Effector memory CD8-positive, alpha-beta T cell (primary cell): ENCODE results near the gene SLC29A1.

Experiments
- ATAC-seq: fragments of 150-1000 bp; cut with Tn5 transposase; replicated peaks from 2 replicates; pipeline ENCODE4 v1.10.0; 2021; ENCODE audit warnings: mild to moderate bottlenecking, moderate library complexity
- DNase-seq, 3 experiments: peaks; one replicate each; pipeline ENCODE4 v3.0.0; 2021
- H3K27ac Mint-ChIP-seq, 2 donors: one replicate each; pipeline ENCODE4 v1.8.0; 2022; ENCODE audit warnings: mild to moderate bottlenecking in 2 of 2, mixed read lengths in 2 of 2, moderate library complexity in 2 of 2
- H3K27me3 Mint-ChIP-seq, 2 donors: one replicate each; pipeline ENCODE4 v1.8.0; 2022; ENCODE audit warnings: mixed read lengths in 2 of 2
- H3K36me3 Mint-ChIP-seq: one replicate; pipeline ENCODE4 v1.8.0; 2022; ENCODE audit warnings: mild to moderate bottlenecking, moderate library complexity, mixed read lengths; ENCODE audit not compliant: insufficient read depth
- H3K4me1 Mint-ChIP-seq, 2 donors: one replicate each; pipeline ENCODE4 v1.8.0; 2022; ENCODE audit warnings: low read depth in 2 of 2, mixed read lengths in 2 of 2
- H3K4me3 Mint-ChIP-seq, 2 donors: one replicate each; pipeline ENCODE4 v1.8.0; 2022; ENCODE audit warnings: mild to moderate bottlenecking in 2 of 2, mixed read lengths in 2 of 2, moderate library complexity in 2 of 2
- H3K9me3 Mint-ChIP-seq, 2 donors: one replicate each; pipeline ENCODE4 v1.8.0; 2022; ENCODE audit warnings: mixed read lengths in 2 of 2

The SLC29A1 gene

DNA sequence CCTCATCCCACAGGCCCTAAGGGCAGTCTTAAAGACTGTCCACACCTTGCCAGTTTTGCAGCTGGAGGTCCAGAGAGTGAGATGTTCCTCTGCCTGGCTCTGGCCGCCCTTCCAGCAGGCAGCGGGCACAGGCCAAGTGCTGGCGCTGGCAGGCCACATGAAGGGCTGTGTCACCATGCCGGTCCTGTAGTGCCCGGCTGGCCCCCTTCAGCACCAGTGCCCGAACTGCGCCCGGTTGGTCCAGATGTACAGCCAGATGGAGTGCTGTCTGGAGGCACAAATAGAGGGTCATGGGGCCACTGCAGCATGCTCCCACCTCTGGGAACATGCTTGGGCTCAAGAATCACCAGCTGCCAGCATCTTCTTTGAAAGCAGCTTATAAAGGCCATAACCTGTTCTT is 38.2 kb downstream of the SLC29A1 start:
- Mint-ChIP-seq H3K36me3 (peaks cover 67% of the 10 kb centered on the region), H3K27me3 (no peaks in the 10 kb centered on the region), H3K9me3 (no peaks in the 10 kb centered on the region), H3K27ac (peak overlapping the region in 1 of 2 donors; percentile 99), H3K4me1 (peaks cover 46 to 48% of the 10 kb centered on the region in 2 donors), H3K4me3 (peak overlapping the region in 1 of 2 donors; percentile 98)
- no peak for DNase-seq
- no peak for ATAC-seq

GRCh38 chr6:44262467-44263353 is 39.3 kb downstream of the SLC29A1 start:
- Mint-ChIP-seq H3K4me1 (peaks cover 45 to 48% of the 10 kb centered on the region in 2 donors), H3K36me3 (peaks cover 60% of the 10 kb centered on the region), H3K9me3 (no peaks in the 10 kb centered on the region), H3K27ac (peak overlapping the region; percentile 99), H3K4me3 (peak overlapping the region; percentile 98), H3K27me3 (no peaks in the 10 kb centered on the region)
- peak; percentile 1 for ATAC-seq
- DNase-seq: no peak

GRCh38 chr6:44263354-44264100 is 40.1 kb downstream of the SLC29A1 start:
- H3K27me3 Mint-ChIP-seq: peaks cover 0 to 3% of the 10 kb centered on the region in 2 donors
- peaks cover 39 to 40% of the 10 kb centered on the region in 2 donors for H3K4me1 Mint-ChIP-seq
- H3K27ac Mint-ChIP-seq: peak overlapping the region; percentile 99
- DNase-seq: peak in 1 of 3 experiments; percentile 44
- no peaks in the 10 kb centered on the region for H3K9me3 Mint-ChIP-seq
- peak; percentile 42 for ATAC-seq
- H3K36me3 Mint-ChIP-seq: peaks cover 55% of the 10 kb centered on the region
- H3K4me3 Mint-ChIP-seq: peak overlapping the region; percentile 98

- peak; percentile 25 for ATAC-seq
- DNase-seq: peak in 1 of 3 experiments; percentile 33
- peak overlapping the region; percentile 99 for H3K27ac Mint-ChIP-seq
- H3K4me3 Mint-ChIP-seq: peak overlapping the region; percentile 98
- H3K27me3 Mint-ChIP-seq: peaks cover 8 to 11% of the 10 kb centered on the region in 2 donors
- peaks cover 38 to 39% of the 10 kb centered on the region in 2 donors for H3K4me1 Mint-ChIP-seq
- no peaks in the 10 kb centered on the region for H3K9me3 Mint-ChIP-seq
- peaks cover 51% of the 10 kb centered on the region for H3K36me3 Mint-ChIP-seq
These were observed 41.0 kb downstream of the SLC29A1 start for GRCh38 chr6:44264154-44265006.

- peak; percentile 75 for ATAC-seq
- H3K36me3 Mint-ChIP-seq: peaks cover 44% of the 10 kb centered on the region
- H3K27me3 Mint-ChIP-seq: peaks cover 15 to 19% of the 10 kb centered on the region in 2 donors
- H3K4me1 Mint-ChIP-seq: peaks cover 42 to 43% of the 10 kb centered on the region in 2 donors
- DNase-seq: peak; percentile 93 to 95 (median 93)
- peak within 1 kb of the TSS; percentile 98 for H3K4me3 Mint-ChIP-seq
- H3K9me3 Mint-ChIP-seq: no peaks in the 10 kb centered on the region
- peak within 1 kb of the TSS; percentile 99 for H3K27ac Mint-ChIP-seq
These were observed 41.8 kb downstream of the SLC29A1 start, which contains the start of gene NFKBIE for GRCh38 chr6:44265007-44265721. TSS of gene NFKBIE (minus strand) at chr6:44265551. CDS start at chr6:44265346, 205 bp downstream.

- peak overlapping the region; percentile 99 for H3K27ac Mint-ChIP-seq
- H3K36me3 Mint-ChIP-seq: peaks cover 41% of the 10 kb centered on the region
- DNase-seq (no peak), ATAC-seq (no peak)
- peaks cover 15 to 22% of the 10 kb centered on the region in 2 donors for H3K27me3 Mint-ChIP-seq
- H3K9me3 Mint-ChIP-seq: no peaks in the 10 kb centered on the region
- H3K4me3 Mint-ChIP-seq: peak overlapping the region; percentile 98
- peaks cover 42 to 43% of the 10 kb centered on the region in 2 donors for H3K4me1 Mint-ChIP-seq
These were observed 42.4 kb downstream of the SLC29A1 start for GRCh38 chr6:44265722-44266233.

DNA sequence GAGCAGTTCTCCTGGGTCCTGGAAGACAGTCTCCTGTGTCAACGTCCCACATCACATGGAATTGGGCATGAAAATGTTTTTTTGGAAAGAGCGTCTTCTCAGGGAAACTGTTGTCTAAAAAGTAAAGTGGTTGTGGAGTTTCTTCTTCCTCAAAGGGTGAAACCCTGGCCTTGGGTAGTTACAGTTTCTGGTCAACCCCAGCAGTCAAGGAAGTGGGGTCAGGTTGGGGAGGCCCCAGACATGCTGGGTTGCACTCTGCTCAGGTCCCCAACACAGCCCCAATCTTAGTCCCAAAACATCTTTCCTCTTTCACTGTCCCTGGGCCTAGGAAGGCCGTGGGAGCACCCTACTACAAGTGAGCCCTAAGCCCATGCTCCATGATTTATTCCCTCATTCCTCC is 43.0 kb downstream of the SLC29A1 start:
- Mint-ChIP-seq H3K27me3 (peaks cover 19 to 27% of the 10 kb centered on the region in 2 donors), H3K36me3 (peaks cover 39% of the 10 kb centered on the region), H3K27ac (peak overlapping the region; percentile 99), H3K4me3 (peak overlapping the region; percentile 98), H3K9me3 (no peaks in the 10 kb centered on the region), H3K4me1 (peaks cover 41 to 42% of the 10 kb centered on the region in 2 donors)
- ATAC-seq (no peak), DNase-seq (no peak)

DNA sequence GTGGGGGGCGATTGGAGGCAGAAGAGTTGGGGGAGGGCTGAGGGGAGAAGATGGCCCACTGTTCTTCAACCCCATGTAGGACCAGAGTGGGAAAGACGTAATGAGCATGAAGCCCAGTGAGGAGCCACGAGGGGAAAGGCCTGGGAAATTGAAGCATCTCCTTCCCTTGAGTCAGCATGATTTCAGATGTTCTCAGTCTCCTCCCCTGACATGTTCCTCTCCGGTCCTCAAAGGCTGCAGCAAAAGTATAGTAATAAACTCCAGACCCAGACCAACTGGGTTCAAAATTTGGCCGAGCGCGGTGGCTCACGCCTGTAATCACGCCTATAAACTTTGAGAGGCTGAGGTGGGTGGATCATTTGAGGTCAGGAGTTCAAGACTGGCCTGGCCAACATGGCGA is 43.9 kb downstream of the SLC29A1 start:
- peaks cover 31% of the 10 kb centered on the region for H3K36me3 Mint-ChIP-seq
- DNase-seq: no peak
- no peaks in the 10 kb centered on the region for H3K9me3 Mint-ChIP-seq
- peak overlapping the region; percentile 32 to 99 for H3K27ac Mint-ChIP-seq
- ATAC-seq: no peak
- H3K4me1 Mint-ChIP-seq: peaks cover 39 to 43% of the 10 kb centered on the region in 2 donors
- no peak overlapping the region for H3K4me3 Mint-ChIP-seq
- peaks cover 28 to 37% of the 10 kb centered on the region in 2 donors for H3K27me3 Mint-ChIP-seq

GRCh38 chr6:44268095-44268628 is 44.8 kb downstream of the SLC29A1 start:
- no peaks in the 10 kb centered on the region for H3K9me3 Mint-ChIP-seq
- peaks cover 24% of the 10 kb centered on the region for H3K36me3 Mint-ChIP-seq
- no peak overlapping the region for H3K4me3 Mint-ChIP-seq
- peaks cover 37 to 46% of the 10 kb centered on the region in 2 donors for H3K27me3 Mint-ChIP-seq
- peak overlapping the region in 1 of 2 donors; percentile 32 for H3K27ac Mint-ChIP-seq
- no peak for ATAC-seq
- DNase-seq: peak; percentile 49 to 68 (median 58)
- peaks cover 30 to 34% of the 10 kb centered on the region in 2 donors for H3K4me1 Mint-ChIP-seq

GRCh38 chr6:44269178-44269920 is 46.0 kb downstream of the SLC29A1 start:
- H3K36me3 Mint-ChIP-seq: peaks cover 13% of the 10 kb centered on the region
- peaks cover 49 to 58% of the 10 kb centered on the region in 2 donors for H3K27me3 Mint-ChIP-seq
- peaks cover 18 to 22% of the 10 kb centered on the region in 2 donors for H3K4me1 Mint-ChIP-seq
- H3K4me3 Mint-ChIP-seq: peak overlapping the region; percentile 75 to 77
- ATAC-seq: no peak
- no peaks in the 10 kb centered on the region for H3K9me3 Mint-ChIP-seq
- DNase-seq: no peak
- H3K27ac Mint-ChIP-seq: no peak overlapping the region

DNA sequence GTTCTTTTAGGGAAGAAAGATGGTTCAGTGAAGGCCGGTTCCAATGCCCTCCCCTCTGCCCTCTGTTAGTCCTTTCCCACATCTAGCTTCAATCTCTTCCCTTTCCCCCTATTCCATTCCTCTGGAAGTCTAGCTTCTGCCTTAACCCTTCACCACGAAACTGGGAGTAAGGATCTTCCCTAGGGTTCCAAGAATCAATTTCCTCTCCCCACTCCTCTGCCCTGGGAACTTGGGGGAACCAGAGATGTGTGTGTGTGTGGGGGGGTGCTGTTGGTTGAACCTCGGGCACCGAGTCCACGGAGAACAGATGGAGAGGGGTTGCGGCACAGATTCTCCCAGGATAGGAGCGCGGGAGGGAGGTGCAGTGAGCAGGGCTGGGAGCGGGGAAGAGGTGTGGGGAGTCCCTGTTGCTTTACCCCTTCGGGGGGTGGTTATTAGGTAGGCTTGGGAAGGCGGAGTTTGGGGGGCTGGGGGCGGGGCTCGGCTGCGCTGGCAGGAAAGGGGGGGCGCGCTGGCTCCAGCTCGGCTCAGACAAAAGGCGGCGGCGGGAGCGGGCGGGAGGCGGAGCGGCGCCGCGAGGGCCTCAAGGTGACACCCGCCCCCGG is 46.6 kb downstream of the SLC29A1 start, which contains the start of gene TMEM151B:
Gene TMEM151B (plus strand): TSS at position 530 of the 605 bp plus-strand sequence. CDS start 293 bp downstream, outside the sequence.
- no peak for ATAC-seq
- Mint-ChIP-seq H3K27me3 (peaks cover 54 to 64% of the 10 kb centered on the region in 2 donors), H3K4me3 (peak within 1 kb of the TSS; percentile 75 to 77), H3K27ac (no peak within 1 kb of the TSS), H3K36me3 (peaks cover 11% of the 10 kb centered on the region), H3K4me1 (peaks cover 13 to 16% of the 10 kb centered on the region in 2 donors), H3K9me3 (no peaks in the 10 kb centered on the region)
- no peak for DNase-seq
